Endothelial cell of umbilical vein (primary cell): ENCODE measurements around the gene KCNJ18.
"Not testable (repeated sequence)": the region's sequence is repeated elsewhere in the genome, so short reads cannot be mapped to it uniquely, and the experiment has no call there.

Source experiments
- EZH2 ChIP-seq: IDR thresholded peaks from 2 replicates; pipeline ENCODE4 v1.6.1; 2012; ENCODE audit warnings: borderline replicate concordance, low read depth, mild to moderate bottlenecking, moderate library complexity, low read length, inconsistent platforms; ENCODE audit not compliant: severe bottlenecking
- JUN ChIP-seq: IDR thresholded peaks from 2 replicates; pipeline ENCODE4 v1.6.1; 2011; ENCODE audit warnings: borderline replicate concordance, low read depth; ENCODE audit not compliant: insufficient read length, insufficient read depth
- MAX ChIP-seq: IDR thresholded peaks from 2 replicates; pipeline ENCODE4 v1.6.1; 2011; ENCODE audit not compliant: insufficient read depth, insufficient read length
- POLR2A ChIP-seq: IDR thresholded peaks from 2 replicates; pipeline ENCODE4 v1.6.1; 2012; ENCODE audit warnings: low read depth, mild to moderate bottlenecking, control low read depth, low read length
- POLR2AphosphoS5 ChIP-seq: IDR thresholded peaks from 2 replicates; pipeline ENCODE4 v1.6.1; 2012; ENCODE audit warnings: low read depth, mild to moderate bottlenecking, control low read depth, low read length, moderate library complexity; ENCODE audit not compliant: insufficient read depth
- TF ChIP-seq, protein P1 (sequence below), 2 donors: IDR thresholded peaks; 1 replicate in 1 of 2; 2 replicates in 1 of 2; pipeline ENCODE4 v1.5.1; 2011; ENCODE audit warnings: low read length in 2 of 2, mild to moderate bottlenecking in 2 of 2, moderate library complexity in 2 of 2, control low read depth in 1 of 2, inconsistent platforms in 1 of 2, low read depth in 1 of 2; ENCODE audit not compliant: insufficient read depth in 1 of 2; ENCODE audit errors: extremely low read depth in 1 of 2

GRCh38 chr17:21724216-21725006 is 32.1 kb downstream of the KCNJ18 start:
- not testable (repeated sequence) for TF ChIP-seq POLR2A, POLR2AphosphoS5, JUN, EZH2, MAX
- TF ChIP-seq, protein P1, sequence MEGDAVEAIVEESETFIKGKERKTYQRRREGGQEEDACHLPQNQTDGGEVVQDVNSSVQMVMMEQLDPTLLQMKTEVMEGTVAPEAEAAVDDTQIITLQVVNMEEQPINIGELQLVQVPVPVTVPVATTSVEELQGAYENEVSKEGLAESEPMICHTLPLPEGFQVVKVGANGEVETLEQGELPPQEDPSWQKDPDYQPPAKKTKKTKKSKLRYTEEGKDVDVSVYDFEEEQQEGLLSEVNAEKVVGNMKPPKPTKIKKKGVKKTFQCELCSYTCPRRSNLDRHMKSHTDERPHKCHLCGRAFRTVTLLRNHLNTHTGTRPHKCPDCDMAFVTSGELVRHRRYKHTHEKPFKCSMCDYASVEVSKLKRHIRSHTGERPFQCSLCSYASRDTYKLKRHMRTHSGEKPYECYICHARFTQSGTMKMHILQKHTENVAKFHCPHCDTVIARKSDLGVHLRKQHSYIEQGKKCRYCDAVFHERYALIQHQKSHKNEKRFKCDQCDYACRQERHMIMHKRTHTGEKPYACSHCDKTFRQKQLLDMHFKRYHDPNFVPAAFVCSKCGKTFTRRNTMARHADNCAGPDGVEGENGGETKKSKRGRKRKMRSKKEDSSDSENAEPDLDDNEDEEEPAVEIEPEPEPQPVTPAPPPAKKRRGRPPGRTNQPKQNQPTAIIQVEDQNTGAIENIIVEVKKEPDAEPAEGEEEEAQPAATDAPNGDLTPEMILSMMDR (IDR thresholded peaks at IDR 0.05; ENCODE audit: extremely low read depth in 1 of 2, insufficient read depth in 1 of 2, low read depth in 1 of 2, low read length in 2 of 2): not testable (repeated sequence)
